Esophagus mucosa (tissue), 1 donor: Measurements from ENCODE around the gene CTCFL. TPM values are rescaled to one million over a fixed set of nuclear protein-coding genes. Genes with fewer than 3 reads are reported as not detected.

ENCODE experiments used
- ATAC-seq: fragments of 200-7000 bp; cut with Tn5 transposase; one replicate; pipeline ENCODE4 v1.9.1; 2020
- total RNA-seq: library from RNA; stranded (reverse); gene quantifications from one replicate; pipeline ENCODE4 v1.2.4, GENCODE V29; 2023
- donor health status: DM: yes; HTN: yes; CAD: no.

CTCFL gene, protein sequence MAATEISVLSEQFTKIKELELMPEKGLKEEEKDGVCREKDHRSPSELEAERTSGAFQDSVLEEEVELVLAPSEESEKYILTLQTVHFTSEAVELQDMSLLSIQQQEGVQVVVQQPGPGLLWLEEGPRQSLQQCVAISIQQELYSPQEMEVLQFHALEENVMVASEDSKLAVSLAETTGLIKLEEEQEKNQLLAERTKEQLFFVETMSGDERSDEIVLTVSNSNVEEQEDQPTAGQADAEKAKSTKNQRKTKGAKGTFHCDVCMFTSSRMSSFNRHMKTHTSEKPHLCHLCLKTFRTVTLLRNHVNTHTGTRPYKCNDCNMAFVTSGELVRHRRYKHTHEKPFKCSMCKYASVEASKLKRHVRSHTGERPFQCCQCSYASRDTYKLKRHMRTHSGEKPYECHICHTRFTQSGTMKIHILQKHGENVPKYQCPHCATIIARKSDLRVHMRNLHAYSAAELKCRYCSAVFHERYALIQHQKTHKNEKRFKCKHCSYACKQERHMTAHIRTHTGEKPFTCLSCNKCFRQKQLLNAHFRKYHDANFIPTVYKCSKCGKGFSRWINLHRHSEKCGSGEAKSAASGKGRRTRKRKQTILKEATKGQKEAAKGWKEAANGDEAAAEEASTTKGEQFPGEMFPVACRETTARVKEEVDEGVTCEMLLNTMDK
- total RNA-seq, result not detected

- ATAC-seq, result no peak
Observed at GRCh38 chr20:57524511-57525176, at the start of gene CTCFL. Gene CTCFL, minus strand, starts transcription at chr20:57525140. Its CDS starts 935 bp downstream, at chr20:57524205.

GRCh38 chr20:57573894-57574293 lies 49.0 kb upstream of the CTCFL start:
- no peak for ATAC-seq

- no peak for ATAC-seq
Observed at GRCh38 chr20:57573242-57573641, 48.3 kb upstream of the CTCFL start.

DNA sequence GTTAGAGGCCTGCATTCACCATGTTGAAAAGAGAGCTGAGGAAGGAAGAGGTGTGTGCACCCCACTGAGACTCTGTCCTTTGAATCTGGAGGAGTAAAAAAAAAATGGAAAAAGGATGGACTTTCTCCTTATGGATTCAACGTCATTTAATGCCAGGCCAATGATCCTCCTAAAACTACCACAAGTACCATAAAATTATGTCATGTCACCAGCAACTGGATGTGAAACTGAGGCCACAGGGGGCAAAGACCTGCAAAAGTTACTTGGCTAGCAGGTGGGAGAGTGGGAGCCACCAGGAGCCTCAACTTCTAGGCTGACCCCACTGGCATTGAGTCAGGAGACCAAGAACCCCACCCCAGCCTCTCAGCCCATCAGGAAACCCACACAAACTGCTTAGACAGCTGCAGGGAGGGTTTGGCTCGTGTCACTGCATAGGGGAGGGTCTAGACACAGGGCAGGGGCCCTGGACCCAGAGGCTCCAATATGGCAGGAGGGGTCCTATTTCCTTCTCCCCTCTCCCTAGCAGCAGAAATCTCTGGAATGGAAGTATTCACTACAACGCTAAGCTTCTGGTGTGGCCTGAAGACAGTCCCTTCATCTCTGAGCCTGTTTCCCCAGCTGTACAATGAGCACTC lies 47.0 kb upstream of the CTCFL start:
- no peak for ATAC-seq

DNA sequence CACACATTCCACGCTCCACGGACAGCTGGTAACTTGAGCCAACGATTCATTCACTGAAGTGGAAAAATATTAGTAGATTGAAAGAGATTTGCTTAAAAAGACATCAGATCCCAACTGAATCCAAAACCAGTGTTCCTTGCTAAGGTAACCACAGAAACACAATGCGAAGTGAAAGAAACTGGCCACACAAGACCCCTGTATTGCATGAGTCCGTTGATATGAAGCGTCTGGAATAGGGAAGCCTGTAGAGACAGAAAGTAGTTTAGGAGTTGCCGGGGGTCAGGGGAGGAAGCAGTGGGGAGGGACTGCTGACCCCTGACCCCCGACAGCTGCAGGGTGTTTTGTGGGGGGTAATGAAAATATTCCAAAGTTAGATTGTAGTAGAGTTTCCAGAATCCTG lies 46.0 kb upstream of the CTCFL start:
- no peak for ATAC-seq

GRCh38 chr20:57570145-57570850 lies 45.4 kb upstream of the CTCFL start:
- ATAC-seq, result no peak

DNA sequence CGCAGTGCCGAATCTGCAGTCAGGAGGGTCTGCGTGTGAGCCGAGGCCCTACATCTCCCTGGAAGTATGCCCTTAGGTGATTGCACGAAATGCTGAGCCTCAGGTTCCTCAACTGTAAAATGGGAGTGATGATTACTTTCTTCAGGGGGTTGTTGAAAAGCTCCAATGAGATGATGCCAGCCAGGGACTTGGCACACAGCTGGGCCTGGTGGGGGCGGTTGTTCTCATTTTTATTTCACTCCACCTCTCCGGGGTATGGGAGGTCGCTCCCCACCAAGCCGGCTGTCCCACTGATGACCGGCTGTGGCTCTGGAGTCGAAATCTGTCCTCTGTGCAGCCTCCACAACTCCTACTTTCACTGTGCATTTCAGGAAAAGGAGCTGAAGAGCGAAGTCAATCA lies 44.0 kb upstream of the CTCFL start:
- no peak for ATAC-seq

DNA sequence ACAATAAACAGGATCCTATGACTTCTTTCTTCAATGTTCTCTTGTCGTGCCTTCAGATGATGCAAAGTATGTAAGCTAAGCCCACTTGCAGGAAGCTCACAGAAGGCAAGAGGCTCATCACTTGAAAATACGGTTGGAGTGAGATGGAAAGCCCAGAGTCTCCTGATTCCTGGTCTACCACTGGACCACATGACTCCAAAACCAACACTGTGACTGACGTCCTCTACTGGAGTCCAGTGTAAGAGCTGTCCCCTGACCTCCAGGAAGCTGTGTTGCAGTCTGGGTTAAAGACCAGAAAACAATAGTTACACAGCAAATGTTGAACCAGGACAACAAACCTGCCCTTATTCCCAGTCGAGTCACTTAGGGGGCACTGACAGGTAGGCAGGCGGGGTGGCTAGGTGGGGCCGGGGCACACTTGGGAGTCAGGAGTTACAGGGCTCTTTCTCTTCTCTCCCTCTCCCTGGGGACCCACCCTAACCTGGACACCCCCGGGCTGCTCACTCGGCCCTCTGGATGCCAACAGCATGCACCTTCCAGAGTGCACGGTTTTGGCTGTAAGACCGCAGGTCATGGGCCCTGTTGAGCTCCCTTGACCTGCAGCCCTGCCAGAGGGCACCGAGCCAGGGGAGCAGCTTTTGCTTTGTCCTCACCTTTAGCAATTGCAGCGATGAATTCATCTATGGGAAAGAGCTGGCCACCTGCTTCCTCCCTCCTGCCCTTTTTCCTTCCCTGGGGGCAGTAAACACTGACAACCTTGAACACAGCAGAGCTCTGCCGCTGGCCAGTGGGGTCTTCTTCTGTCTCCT lies 43.4 kb upstream of the CTCFL start:
- no peak for ATAC-seq

DNA sequence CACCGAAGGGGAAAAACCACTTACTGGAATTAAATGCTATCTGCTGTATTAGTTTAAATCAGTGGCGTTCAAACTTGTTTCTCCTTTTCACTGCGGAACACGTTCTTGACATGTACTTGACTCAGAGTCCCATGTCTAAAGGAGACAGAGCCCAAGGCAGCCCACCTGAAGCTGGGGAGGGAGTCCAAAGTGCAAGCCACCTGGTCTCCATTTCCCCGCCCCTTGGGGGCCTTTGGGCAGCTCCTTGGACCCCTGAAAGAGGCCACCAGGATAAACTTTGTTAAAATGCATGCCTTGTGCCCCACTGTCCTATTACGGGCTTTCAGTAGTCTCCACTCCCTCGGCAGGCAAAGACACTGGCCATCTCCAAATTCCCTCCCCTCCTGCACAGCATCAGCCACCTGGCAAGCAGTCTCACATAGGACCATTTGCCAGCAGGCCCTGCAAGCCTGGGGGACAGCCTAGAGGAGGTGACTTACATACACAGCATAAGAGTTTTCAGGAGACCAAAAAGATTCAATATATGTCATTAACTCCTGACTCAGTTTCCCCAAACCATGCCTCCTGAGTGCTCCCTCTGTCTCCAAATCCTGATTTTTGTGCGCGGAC lies 42.6 kb upstream of the CTCFL start:
- no peak for ATAC-seq

DNA sequence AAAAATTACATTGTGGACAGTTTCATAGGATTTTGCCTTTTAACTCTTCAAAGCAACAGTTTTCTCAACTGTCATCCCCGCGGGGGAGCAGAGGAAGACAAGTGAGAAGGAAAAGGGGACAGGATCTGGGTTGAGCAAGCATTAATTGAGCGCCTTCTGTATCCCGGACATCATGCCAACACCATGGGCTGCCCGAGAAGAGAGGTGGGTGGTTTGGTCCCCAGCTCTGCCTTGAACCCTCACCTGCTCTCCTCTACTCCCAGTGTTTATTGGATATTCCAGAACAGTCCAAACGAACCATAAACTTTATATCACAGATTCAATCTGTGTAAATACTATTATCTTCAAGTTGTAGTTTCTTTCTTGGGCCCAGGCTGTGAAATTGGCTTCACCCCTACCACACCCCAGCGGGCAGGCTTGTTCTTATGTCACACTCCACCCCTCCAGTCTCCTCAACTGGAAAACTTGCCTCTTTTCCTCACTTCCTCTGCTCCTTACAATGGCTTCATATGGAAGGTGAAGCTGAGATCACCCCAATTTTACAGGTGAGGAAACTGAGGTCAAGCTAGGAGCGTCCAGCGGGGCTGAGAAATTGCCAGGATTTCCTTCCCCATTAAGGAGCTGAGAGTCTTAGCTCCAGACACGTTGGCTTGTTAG lies 42.0 kb upstream of the CTCFL start:
- ATAC-seq, result no peak

GRCh38 chr20:57566399-57566798 lies 41.5 kb upstream of the CTCFL start:
- ATAC-seq, result no peak

DNA sequence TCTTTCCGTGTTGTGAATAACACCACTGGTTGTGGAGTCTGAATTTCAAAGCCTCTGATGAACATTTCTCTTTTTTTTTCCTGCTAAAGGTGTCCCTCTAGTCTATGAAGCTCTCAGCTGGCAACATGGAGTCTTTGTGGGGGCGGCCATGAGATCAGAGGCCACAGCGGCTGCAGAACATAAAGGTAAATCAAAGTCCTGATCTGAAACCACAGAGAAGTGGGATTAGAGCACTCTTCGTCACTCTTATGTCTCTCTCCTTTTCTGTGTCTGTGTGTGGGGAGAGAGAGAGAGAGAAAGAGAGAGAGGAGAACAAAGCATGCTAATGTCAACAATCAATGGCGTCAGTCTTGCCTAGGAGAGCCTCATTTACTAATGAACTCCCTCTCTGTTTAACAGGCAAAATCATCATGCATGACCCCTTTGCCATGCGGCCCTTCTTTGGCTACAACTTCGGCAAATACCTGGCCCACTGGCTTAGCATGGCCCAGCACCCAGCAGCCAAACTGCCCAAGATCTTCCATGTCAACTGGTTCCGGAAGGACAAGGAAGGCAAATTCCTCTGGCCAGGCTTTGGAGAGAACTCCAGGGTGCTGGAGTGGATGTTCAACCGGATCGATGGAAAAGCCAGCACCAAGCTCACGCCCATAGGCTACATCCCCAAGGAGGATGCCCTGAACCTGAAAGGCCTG lies 40.2 kb upstream of the CTCFL start:
- no peak for ATAC-seq

GRCh38 chr20:57564180-57564802 lies 39.4 kb upstream of the CTCFL start:
- no peak for ATAC-seq

GRCh38 chr20:57563522-57563921 lies 38.6 kb upstream of the CTCFL start:
- ATAC-seq, result no peak

- no peak for ATAC-seq
Observed at GRCh38 chr20:57562541-57563465, 37.9 kb upstream of the CTCFL start.

- no peak for ATAC-seq
Observed at GRCh38 chr20:57561356-57562279, 36.7 kb upstream of the CTCFL start.
